Prostate gland (tissue), 2 donors: ENCODE measurements around the gene METTL21A.

Experiments used
- CTCF ChIP-seq, 4 experiments: fragments of 200-600 bp in 2 of 4; fragments of 450-650 bp in 2 of 4; sonication (generic) in 2 of 4; IDR thresholded peaks; 1 replicate in 3 of 4; 2 replicates in 1 of 4; pipeline ENCODE4 v1.5.1; 2016 to 2019; ENCODE audit warnings: antibody characterized with exemption in 4 of 4, mild to moderate bottlenecking in 2 of 4, moderate library complexity in 2 of 4
- POLR2A ChIP-seq: fragments of 450-650 bp; IDR thresholded peaks from one replicate; pipeline ENCODE4 v1.6.1; 2016; ENCODE audit warnings: antibody characterized with exemption, mild to moderate bottlenecking

- no peak for TF ChIP-seq CTCF (IDR thresholded peaks at IDR 0.05)
- TF ChIP-seq POLR2A = no peak
These were observed 31.9 kb downstream of the METTL21A start for GRCh38 chr2:207593277-207593676.
